ENCODE measurements around the gene RNF224.

GRCh38 chr9:137243626-137244485, 16.6 kb downstream of the RNF224 start:
- no peak for TF ChIP-seq CTCF (conservative IDR thresholded peaks at IDR 0.05; ENCODE audit: low read depth, low read length)
- no peak for TF ChIP-seq EZH2 (IDR thresholded peaks at IDR 0.05; ENCODE audit: low read length, unreplicated experiment)
- TF ChIP-seq EZH2phosphoT487 (IDR thresholded peaks at IDR 0.05; ENCODE audit: borderline replicate concordance, low read length) = no peak

All from PC-3 (cell line).